ENCODE results near the gene LRRC49.

LRRC49 gene

GRCh38 chr15:70910958-70911357 lies 18.3 kb downstream of the LRRC49 start:
- DNase-seq (ENCODE audit: low read depth), result no peak
- no peak overlapping the region for H3K4me3 ChIP-seq (ENCODE audit: low read depth, low read length)
- TF ChIP-seq, protein P1, sequence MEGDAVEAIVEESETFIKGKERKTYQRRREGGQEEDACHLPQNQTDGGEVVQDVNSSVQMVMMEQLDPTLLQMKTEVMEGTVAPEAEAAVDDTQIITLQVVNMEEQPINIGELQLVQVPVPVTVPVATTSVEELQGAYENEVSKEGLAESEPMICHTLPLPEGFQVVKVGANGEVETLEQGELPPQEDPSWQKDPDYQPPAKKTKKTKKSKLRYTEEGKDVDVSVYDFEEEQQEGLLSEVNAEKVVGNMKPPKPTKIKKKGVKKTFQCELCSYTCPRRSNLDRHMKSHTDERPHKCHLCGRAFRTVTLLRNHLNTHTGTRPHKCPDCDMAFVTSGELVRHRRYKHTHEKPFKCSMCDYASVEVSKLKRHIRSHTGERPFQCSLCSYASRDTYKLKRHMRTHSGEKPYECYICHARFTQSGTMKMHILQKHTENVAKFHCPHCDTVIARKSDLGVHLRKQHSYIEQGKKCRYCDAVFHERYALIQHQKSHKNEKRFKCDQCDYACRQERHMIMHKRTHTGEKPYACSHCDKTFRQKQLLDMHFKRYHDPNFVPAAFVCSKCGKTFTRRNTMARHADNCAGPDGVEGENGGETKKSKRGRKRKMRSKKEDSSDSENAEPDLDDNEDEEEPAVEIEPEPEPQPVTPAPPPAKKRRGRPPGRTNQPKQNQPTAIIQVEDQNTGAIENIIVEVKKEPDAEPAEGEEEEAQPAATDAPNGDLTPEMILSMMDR (IDR thresholded peaks at IDR 0.05; ENCODE audit: insufficient read depth, low read depth, low read length, missing control alignments), result no peak

GRCh38 chr15:70912187-70912586 lies 19.6 kb downstream of the LRRC49 start:
- H3K4me3 ChIP-seq (ENCODE audit: low read depth, low read length), result no peak overlapping the region
- TF ChIP-seq, protein P1 (IDR thresholded peaks at IDR 0.05; ENCODE audit: insufficient read depth, low read depth, low read length, missing control alignments), result no peak
- DNase-seq (ENCODE audit: low read depth), result no peak

- DNase-seq (ENCODE audit: low read depth), result no peak
- TF ChIP-seq, protein P1 (IDR thresholded peaks at IDR 0.05; ENCODE audit: insufficient read depth, low read depth, low read length, missing control alignments), result no peak
- H3K4me3 ChIP-seq (ENCODE audit: low read depth, low read length), result no peak overlapping the region
Measured at GRCh38 chr15:70916531-70916930, 23.9 kb downstream of the LRRC49 start.

DNA sequence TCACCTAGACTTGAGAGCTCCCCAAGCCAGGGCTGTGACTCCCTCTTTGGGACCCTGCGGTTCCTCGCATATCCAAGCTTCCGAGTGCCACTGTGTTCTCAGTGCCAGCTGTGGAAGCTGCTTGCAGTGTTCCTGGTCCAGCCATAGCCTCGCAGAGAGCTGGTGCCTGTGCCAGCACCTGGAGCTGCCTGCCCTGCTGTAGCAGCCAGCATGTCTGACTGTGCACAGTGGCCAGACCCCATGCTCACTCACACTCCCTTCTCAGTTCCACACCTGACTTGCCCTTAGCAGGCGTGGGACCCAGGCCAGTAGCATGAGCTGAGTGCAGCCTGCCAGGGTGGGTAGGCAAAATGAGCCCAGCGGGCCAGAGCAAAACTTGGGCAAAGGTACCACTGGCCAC lies 25.3 kb downstream of the LRRC49 start:
- H3K4me3 ChIP-seq (ENCODE audit: low read depth, low read length), result no peak overlapping the region
- no peak for DNase-seq (ENCODE audit: low read depth)

DNA sequence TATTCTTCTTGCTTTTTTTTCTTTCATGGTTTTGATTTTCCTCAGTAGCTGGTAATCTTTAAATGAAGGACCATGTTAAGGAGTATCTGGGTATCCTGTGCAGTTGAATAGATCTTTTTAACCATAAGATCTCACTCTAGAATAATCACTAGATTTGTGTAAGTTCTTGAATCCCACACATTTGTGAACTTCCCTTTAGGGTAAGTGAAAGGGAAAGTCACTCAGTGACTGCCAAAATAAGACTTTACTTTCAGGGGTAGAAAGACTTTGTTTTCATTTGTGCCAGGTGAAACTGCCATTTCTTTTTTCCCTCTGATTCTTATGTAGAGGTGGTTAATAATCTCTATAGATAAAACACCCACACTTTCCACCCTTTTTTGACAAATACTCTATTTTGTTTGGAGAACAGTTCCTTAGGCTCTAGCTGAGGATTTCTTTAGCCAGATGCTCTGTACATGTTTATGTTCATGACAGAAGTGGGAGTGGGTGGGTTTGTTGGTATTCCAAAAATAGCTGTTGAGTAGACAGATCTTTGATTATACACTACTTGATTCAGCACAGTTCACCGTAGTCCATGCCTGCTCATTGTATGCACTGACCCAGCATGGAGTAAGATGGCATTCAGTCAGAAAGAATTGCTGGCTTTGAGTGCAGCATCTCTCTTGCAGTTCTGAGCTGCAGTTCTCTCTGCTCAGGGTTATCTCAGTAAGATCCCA lies 28.5 kb downstream of the LRRC49 start:
- DNase-seq (ENCODE audit: low read depth), result peak; percentile 44
- TF ChIP-seq, protein P1 (IDR thresholded peaks at IDR 0.05; ENCODE audit: insufficient read depth, low read depth, low read length, missing control alignments), result no peak
- peak overlapping the region; percentile 9 for H3K4me3 ChIP-seq (ENCODE audit: low read depth, low read length)

More for the DNA sequence above, 25.3 kb downstream of the LRRC49 start:
- TF ChIP-seq, protein P1 (IDR thresholded peaks at IDR 0.05; ENCODE audit: insufficient read depth, low read depth, low read length, missing control alignments), result no peak

- H3K4me3 ChIP-seq (ENCODE audit: low read depth, low read length), result no peak overlapping the region
- no peak for DNase-seq (ENCODE audit: low read depth)
- TF ChIP-seq, protein P1 (IDR thresholded peaks at IDR 0.05; ENCODE audit: insufficient read depth, low read depth, low read length, missing control alignments), result no peak
Measured at GRCh38 chr15:70922119-70922518, 29.5 kb downstream of the LRRC49 start.
